GM23248 (cell line): ENCODE data around the gene IGFBP6.

Experiments used
- EZH2 ChIP-seq: fragments of 200-600 bp; sonication (generic); IDR thresholded peaks from 2 replicates; pipeline ENCODE4 v1.6.1; 2018; ENCODE audit warnings: antibody characterized with exemption, mild to moderate bottlenecking; ENCODE audit not compliant: insufficient read depth, poor library complexity, severe bottlenecking
- EZH2phosphoT487 ChIP-seq: fragments of 200-600 bp; sonication (generic); IDR thresholded peaks from 2 replicates; pipeline ENCODE4 v1.6.1; 2018; ENCODE audit warnings: antibody characterized with exemption, moderate library complexity, mild to moderate bottlenecking, low read depth; ENCODE audit not compliant: insufficient read depth

- TF ChIP-seq EZH2 (no peak), EZH2phosphoT487 (no peak)
These were observed 11.1 kb upstream of the IGFBP6 start for GRCh38 chr12:53086361-53086760.
